Colonic mucosa (tissue), 4 donors: ENCODE results near the gene MSL2. TPM values are rescaled to one million over a fixed set of nuclear protein-coding genes. Genes with fewer than 3 reads are reported as not detected.
"Not testable (repeated sequence)": the region's sequence is repeated elsewhere in the genome, so short reads cannot be mapped to it uniquely, and the experiment has no call there.

Experiments used
- DNase-seq: peaks from one replicate; pipeline ENCODE4 v3.0.0-alpha.2; 2020
- H3K27ac ChIP-seq: fragments of 200-600 bp; one replicate; pipeline ENCODE4 v1.8.0; 2021
- H3K27me3 ChIP-seq: fragments of 200-600 bp; one replicate; pipeline ENCODE4 v1.8.0; 2021
- H3K36me3 ChIP-seq: fragments of 200-600 bp; one replicate; pipeline ENCODE4 v1.8.0; 2021
- H3K4me1 ChIP-seq: fragments of 200-600 bp; one replicate; pipeline ENCODE4 v1.8.0; 2021; ENCODE audit warnings: mild to moderate bottlenecking
- H3K4me3 ChIP-seq: fragments of 200-600 bp; one replicate; pipeline ENCODE4 v1.8.0; 2021
- H3K9ac ChIP-seq, 2 donors: one replicate each; pipeline ENCODE4 v1.7.0; 2013; ENCODE audit warnings: control low read depth in 2 of 2, low read depth in 2 of 2, low read length in 2 of 2
- H3K9me3 ChIP-seq: fragments of 200-600 bp; one replicate; pipeline ENCODE4 v1.8.0; 2021
- intact Hi-C: fragments of 100-400 bp; cut with DNase I; formaldehyde crosslinking; loops from one replicate; pipeline ENCODE4 v1.14.1; 2022
- total RNA-seq, 2 donors: library from RNA; stranded (reverse); fragmentation: NEBNext Ultra II Directional in 1 of 2; extraction: Animal tissue kit (Norgen Biotek cat#: 25700) in 1 of 2; gene quantifications; one replicate each; pipeline ENCODE4 v1.2.1, GENCODE V29; 2021
- TF ChIP-seq, protein P1 (sequence below): fragments of 200-600 bp; IDR thresholded peaks from one replicate; pipeline ENCODE4 v1.8.0; 2022; ENCODE audit warnings: antibody characterized with exemption, mild to moderate bottlenecking
- donor health status: healthy.
- donor health status: DM: no; HTN: no; CAD: no.
- donor health status: DM: no; HTN: no; CAD: no.

Gene MSL2
- total RNA-seq, 2 donors from 2014 or later: 23.5 to 31.0 TPM

DNA sequence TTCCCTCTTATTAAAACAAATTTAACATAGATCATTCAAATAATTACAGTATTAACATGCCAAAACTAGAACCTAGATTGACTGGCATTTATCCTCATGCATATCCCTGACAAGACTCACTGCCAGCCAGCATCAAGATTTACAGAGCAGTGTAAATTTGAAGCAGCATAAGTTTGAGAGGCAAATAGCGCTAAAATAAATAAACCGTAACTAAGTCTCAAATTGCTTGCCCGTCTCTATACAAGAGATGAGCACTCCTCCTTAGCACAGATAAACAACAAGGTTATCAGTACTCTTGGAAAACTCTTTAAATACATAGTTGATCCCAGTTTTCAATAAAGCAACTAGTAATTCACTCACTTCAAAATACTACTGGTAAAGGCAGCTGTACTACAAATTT, 29.6 kb downstream of the MSL2 start:
- Histone ChIP-seq H3K4me3 (no peak overlapping the region), H3K27ac (no peak overlapping the region), H3K36me3 (no peaks in the 10 kb centered on the region), H3K4me1 (no peaks in the 10 kb centered on the region), H3K9ac (no peak overlapping the region), H3K27me3 (no peaks in the 10 kb centered on the region), H3K9me3 (no peaks in the 10 kb centered on the region)
- intact Hi-C loops: no loop called here
- no peak for DNase-seq
- TF ChIP-seq, protein P1, sequence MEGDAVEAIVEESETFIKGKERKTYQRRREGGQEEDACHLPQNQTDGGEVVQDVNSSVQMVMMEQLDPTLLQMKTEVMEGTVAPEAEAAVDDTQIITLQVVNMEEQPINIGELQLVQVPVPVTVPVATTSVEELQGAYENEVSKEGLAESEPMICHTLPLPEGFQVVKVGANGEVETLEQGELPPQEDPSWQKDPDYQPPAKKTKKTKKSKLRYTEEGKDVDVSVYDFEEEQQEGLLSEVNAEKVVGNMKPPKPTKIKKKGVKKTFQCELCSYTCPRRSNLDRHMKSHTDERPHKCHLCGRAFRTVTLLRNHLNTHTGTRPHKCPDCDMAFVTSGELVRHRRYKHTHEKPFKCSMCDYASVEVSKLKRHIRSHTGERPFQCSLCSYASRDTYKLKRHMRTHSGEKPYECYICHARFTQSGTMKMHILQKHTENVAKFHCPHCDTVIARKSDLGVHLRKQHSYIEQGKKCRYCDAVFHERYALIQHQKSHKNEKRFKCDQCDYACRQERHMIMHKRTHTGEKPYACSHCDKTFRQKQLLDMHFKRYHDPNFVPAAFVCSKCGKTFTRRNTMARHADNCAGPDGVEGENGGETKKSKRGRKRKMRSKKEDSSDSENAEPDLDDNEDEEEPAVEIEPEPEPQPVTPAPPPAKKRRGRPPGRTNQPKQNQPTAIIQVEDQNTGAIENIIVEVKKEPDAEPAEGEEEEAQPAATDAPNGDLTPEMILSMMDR: no peak

DNA sequence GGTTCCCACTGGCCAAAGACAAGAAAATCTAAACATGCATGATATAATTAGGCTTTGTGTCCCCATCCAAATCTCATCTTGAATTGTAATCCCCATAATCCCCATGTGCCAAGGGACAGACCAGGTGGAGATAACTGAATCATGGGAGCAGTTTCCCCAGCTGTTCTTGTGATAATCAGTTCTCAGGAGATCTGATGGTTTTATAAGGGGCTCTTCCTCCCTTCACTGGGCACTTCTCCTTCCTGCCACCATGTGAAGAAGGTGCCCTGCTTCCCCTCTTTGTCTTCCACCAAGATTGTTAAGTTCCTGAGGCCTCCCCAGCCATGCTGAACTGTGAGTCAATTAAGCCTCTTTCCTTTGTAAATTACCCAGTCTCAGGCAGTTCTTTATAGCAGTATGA, 32.5 kb downstream of the MSL2 start:
- H3K36me3 ChIP-seq, H3K27me3 ChIP-seq, H3K27ac ChIP-seq, H3K9ac ChIP-seq, H3K9me3 ChIP-seq, intact Hi-C loops, DNase-seq, H3K4me3 ChIP-seq, H3K4me1 ChIP-seq: not testable (repeated sequence)

DNA sequence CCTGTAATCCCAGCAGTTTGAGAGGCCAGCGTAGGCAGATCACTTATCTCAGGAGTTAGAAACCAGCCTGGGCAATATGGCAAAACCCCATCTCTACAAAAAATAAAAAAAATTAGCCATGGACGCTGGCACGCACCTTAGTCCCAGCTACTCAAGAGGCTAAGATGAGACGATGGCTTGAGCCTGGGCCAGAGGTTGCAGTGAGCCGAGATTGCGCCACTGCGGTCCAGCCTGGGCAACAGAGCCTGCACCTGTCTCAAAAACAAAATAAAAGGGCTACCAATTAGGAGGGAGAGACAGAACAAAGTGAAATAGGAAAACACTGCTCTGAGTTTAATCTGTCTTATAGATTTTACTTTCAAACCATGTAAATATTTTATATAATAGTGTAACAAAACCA, 33.8 kb downstream of the MSL2 start:
- intact Hi-C loops: no loop called here
- Histone ChIP-seq H3K27ac (no peak overlapping the region), H3K9ac (no peak overlapping the region), H3K36me3 (no peaks in the 10 kb centered on the region), H3K4me1 (no peaks in the 10 kb centered on the region), H3K9me3 (no peaks in the 10 kb centered on the region), H3K4me3 (no peak overlapping the region), H3K27me3 (no peaks in the 10 kb centered on the region)
- TF ChIP-seq, protein P1: no peak
- DNase-seq: no peak

DNA sequence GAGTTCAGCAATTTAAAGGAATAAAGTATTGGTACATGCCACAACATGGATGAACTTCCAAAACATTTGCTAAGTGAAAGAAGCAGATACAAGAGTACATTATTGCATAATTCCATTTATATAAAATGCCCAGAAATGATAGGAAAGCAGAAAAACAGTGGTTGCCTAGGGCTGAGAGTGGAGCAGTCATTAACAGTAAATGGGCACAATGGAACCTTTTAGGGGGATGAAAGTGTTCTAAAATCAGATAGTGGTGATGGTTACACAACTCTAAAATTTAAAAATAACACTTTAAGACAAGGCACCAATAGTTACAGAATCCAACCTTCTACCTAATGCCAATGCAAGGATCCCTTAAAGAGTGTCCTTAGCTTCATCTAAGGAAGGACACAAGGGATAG, 34.6 kb downstream of the MSL2 start:
- no peaks in the 10 kb centered on the region for H3K4me1 ChIP-seq

DNA sequence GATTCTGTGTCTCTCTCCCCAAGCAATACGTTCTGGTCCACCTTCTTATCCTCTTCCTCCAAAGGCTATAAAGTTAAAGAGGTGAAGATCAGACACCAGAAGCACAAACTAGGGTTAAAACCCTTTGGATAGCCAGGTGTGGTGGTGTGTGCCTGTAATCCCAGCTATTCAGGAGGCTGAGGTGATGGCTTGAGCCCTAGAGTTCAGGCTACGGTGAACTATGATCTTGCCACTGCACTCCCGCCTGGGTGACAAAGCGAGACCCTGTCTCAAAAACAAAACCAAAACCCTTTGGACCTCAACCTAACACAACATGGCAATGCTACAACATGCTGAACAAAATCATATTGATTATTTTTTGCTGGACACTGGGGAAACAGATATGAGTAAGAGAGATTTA, 43.2 kb downstream of the MSL2 start:
- Histone ChIP-seq H3K4me1 (peaks cover 2% of the 10 kb centered on the region), H3K4me3 (no peak overlapping the region), H3K27me3 (no peaks in the 10 kb centered on the region), H3K9me3 (no peaks in the 10 kb centered on the region), H3K9ac (no peak overlapping the region), H3K36me3 (no peaks in the 10 kb centered on the region), H3K27ac (no peak overlapping the region)
- intact Hi-C loops: no loop called here
- no peak for DNase-seq
- TF ChIP-seq, protein P1: no peak

More for the DNA sequence above, 34.6 kb downstream of the MSL2 start:
- Histone ChIP-seq H3K27me3 (no peaks in the 10 kb centered on the region), H3K27ac (no peak overlapping the region), H3K36me3 (no peaks in the 10 kb centered on the region), H3K9ac (no peak overlapping the region), H3K9me3 (no peaks in the 10 kb centered on the region), H3K4me3 (no peak overlapping the region)
- TF ChIP-seq, protein P1: no peak
- intact Hi-C loops: no loop called here
- DNase-seq: no peak

DNA sequence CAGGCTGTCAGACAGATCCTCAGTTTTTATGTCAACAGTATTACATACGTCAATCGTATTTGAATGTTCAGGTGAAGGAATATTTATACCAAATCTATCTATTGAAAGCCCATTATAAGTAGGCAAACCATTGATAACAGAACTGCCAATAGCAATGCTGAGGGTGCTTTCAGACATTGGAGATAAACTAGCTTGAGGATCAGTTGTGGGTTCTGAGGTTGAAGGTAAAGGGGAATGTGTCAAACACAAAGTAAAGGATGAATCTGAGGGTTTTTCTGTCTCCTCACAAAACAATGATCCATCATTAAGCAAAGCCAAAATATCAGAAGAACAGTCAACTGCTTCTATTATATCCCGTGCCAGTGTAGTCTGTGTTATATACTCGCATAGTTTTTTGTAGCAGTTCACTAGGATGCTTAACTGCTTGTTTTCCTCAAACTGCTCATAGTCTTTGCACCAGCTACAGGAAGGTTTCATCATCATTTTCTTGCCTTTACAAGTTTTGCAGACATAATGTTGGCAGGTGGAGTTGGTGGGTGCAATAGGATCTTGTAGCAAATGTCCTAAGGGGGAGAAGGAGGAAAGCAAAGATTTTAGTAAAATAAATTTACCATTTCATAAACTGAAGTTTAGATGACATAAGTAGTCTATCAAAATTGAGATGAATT, 43.8 kb downstream of the MSL2 start:
- Histone ChIP-seq H3K36me3 (no peaks in the 10 kb centered on the region), H3K27ac (no peak overlapping the region), H3K4me1 (peaks cover 2% of the 10 kb centered on the region), H3K9me3 (no peaks in the 10 kb centered on the region), H3K9ac (no peak overlapping the region), H3K4me3 (no peak overlapping the region), H3K27me3 (no peaks in the 10 kb centered on the region)
- intact Hi-C loops: no loop called here
- TF ChIP-seq, protein P1: no peak
- DNase-seq: no peak
